Stimulated activated CD8-positive, alpha-beta memory T cell treated with anti-CD3 and anti-CD28 coated beads, Interleukin-4, amount 100 ng/mL, for 48 hours (primary cell): ENCODE data around the gene PCYT1A.
A peak's percentile ranks its signal among the peaks of the same experiment; 100 is the strongest.

ENCODE experiments used
- DNase-seq: peaks from one replicate; pipeline ENCODE4 v3.0.0-alpha.2; 2020

Gene PCYT1A

GRCh38 chr3:196235452-196236122 is 51.9 kb downstream of the PCYT1A start:
- no peak for DNase-seq

DNA sequence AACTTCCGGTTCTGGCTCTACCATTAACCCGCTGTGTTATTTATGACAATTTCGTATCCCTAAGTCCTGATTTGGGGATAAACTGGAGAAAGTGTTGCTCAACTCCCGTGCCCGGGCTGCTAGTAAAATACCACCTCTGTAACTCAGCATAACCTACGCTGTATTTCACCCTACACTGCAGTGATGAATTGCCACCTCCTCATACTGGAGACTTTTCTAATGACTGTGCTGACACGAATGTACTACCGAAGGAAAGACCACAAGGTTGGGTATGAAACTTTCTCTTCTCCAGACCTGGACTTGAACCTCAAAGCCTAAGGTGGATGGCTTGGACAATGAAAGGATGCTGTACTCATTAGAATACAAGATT is 54.7 kb downstream of the PCYT1A start:
- DNase-seq, result no peak

DNA sequence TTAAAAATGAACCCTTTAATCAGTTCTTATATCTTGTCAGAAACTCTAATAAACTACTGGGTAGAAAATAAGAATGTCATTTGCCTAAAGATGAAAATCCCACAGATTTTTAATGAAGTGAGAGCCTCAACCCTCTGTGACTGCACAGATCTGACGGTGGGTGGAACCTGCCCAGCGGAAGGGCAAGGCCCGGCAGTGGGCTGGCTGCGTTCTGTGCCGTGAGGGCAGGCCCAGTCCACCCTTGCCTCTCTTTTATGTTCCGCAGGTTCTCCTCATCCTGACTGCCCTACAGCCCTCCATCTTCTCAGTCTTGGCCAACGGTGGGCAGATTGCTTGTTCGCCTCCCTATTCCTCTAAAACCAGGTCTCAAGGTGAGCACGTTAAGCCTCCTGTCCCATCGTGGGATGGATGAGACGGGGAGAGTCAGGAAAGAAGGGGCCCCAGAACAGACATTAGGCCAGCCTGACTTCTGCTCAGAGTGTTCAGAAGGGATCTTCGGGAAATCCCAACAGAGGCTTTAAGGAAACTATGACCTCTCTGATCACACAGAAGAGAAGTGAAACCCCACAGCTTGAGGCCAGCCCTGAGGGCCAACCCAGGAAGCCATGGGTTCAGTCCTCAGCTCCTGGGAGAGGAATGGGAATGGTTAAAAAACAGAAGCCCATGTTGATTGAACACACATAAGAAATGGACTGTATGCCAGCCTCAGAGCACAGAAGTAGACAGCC is 55.2 kb downstream of the PCYT1A start:
- DNase-seq, result no peak

DNA sequence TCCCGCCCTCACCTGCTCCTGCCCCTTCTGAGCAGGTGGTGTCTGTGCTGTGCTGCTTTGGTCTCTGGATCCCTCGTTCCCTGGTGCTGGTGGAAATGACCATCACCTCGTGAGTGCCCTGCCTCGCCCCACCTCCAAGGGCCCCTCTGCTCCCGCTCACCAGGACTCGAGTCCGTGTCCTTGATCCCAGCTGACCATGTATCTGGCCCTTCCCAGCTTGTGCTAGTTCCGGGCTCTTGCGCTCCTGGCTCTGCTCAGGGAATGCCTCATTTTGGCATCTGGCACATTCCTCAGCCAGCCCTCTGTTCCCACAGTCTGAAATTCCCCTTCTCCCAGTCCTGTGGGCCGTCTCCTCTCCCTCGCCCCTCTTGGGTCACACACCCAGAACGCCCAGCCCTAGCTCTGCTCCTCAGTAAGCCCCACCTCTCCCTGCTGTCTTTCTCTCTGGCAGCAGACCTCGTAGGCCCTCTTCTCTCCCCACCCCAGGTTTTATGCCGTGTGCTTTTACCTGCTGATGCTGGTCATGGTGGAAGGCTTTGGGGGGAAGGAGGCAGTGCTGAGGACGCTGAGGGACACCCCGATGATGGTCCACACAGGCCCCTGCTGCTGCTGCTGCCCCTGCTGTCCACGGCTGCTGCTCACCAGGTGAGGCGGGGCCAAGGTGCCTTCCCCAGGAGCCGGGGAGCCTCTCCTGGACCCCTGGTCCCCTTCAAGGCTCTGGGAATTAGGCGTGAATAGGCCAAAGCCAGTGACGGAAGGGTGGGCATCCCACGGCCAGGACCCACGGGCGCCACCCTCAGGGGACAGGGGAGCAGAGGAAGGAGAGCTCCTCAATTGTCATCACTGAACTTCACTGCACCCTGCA is 59.7 kb downstream of the PCYT1A start:
- no peak for DNase-seq

- DNase-seq, result no peak
Observed at GRCh38 chr3:196227121-196227561, 60.4 kb downstream of the PCYT1A start.

GRCh38 chr3:196225763-196226364 is 61.7 kb downstream of the PCYT1A start:
- no peak for DNase-seq

DNA sequence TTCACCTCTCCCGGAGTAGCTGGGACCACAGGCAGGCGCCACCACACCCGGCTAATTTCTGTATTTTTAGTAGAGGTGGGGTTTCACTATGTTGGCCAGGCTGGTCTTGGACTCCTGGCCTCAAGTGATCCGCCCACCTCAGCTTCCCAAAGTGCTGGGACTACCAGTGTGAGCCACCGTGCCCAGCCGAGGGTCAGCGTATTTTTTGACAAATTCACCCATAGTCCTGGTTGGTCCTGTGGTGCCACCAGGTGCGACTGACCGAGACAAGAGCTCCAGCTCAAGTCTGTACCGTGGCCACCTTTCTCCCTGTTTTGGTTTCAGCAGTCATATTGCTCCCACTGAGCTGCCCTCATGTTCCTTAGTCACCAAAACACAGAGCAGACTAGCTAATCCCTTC is 62.4 kb downstream of the PCYT1A start:
- DNase-seq, result no peak

DNA sequence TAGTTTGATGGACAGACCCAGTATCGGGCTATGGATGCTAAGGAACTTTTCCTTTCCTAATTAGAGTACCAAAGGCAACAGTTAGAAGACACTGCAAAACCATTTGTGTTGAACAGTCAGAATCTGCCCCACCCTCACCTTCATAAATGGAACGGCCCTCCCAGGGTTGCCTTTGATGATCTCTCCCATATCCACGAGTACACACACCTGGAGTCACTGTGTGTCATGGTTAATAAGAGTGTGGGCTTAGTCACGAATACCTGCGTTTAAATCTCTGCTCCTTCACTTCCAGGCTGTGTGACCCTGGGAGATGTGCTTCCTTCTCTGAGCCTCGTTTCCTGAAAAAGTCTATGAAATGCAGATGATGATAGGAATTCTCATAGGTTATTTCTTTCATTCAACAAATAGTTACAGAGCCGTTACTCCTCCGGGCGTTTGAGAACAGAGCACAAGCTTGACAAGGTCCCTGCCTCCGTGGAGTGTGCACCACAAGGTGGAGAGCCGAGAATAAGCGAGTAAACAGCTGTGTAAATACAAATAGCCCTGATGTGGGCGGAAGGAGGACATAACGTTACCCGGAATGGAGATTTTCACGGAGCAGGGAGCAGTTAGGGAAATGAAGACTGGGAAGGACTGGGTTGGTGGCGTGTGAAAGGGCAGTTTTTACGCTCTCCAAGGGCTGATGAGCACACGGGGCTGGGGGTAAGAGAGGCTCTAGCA is 64.5 kb downstream of the PCYT1A start:
- DNase-seq, result no peak

DNA sequence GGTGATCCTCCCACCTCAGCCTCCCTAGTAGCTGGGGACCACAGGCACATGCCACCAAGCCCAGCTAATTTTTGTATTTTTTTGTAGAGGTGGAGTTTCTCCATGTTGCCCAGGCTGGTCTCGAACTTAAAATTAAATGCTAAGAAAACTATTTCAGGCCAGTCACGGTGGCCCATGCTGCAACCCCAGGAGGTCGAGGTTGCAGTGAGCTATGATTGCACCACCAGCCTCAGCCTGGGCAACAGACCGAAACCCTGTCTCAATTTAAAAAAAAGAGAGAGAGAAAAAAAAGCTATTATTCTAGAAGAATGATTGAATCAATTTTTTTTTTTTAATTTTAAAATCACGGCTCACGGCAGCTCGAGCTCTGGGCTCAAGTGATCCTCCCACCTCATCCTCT is 66.5 kb downstream of the PCYT1A start:
- no peak for DNase-seq

GRCh38 chr3:196220587-196220986 is 66.9 kb downstream of the PCYT1A start:
- no peak for DNase-seq

DNA sequence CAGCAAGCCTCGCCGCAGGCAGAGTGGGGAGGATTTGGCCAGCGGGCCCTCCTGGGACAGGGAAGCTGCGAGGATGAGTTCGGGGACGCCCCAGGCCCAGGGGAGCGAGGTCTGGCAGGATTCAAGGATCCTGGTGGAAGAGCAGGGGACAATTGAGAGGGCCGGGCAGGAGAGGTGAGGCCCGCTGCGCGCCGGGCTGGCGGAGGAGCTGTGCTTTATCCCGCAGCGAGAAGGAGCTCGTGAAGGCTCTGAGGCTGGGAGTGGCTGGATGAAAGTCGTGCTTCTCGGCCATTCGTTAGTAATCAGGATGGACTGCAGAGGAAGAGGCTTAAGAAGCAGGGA is 67.6 kb downstream of the PCYT1A start:
- no peak for DNase-seq

DNA sequence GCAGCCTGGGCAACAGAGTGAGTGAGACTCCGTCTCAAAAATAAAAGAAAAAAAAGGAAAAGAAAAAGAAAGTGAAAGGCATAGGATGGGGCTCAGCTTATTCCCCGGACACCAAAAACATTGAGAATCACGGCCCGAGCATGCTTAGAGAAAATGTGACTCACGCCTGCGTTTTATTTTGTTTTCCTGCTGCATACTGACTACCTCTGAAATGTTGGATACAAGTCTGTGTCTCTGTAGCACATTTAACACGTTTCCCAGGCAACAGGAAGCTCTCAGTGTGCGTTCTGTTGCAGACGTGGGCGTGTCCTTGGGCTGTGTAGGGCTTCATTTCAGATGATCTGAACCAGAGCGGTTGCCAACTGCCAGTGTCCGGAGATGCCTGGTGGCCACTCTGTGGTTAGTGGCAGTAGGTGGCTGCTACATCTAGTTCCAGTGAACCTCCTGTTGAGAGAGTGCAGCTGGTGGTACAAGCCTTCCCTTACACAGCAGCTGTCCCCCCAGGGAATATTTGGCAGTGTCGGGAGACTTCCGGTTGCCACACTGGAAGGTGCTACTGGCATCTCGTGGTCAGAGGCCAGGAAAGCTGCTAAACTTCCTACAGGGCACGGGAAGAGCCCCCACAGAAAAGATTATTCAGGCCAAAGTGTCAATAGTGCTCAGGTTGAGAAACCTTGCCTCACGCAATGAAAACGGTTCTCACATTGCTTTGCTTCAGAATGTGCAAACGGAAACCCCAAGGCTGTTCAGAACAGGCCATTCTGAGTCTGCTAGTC is 68.1 kb downstream of the PCYT1A start:
- peak; percentile 64 for DNase-seq

DNA sequence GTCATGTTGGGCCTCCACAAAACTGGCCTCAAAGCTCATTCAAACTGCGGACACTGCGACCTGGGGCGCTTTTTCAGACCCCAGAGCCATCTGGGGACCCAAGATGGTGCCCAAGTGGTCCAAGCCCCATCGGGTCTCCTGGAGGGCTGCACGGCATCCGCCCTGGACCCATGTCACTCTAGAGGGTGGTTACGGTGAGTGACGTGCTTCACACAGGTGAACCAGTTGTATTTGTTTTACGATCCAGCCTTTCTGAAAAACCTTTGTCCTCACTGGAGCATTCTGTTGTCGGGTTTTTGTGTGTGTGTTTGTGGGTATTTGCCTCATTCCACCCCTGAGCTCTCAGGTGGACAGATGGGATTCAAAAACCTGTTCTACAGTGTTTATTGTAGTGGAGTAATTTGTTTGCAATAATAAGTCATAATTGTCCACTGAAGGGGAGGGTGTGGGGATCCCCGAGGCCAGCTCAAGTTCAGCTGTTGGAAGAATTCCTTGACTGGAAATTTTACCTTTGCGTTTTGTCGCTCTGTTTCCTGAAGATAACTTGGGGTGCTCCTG is 69.3 kb downstream of the PCYT1A start:
- no peak for DNase-seq

DNA sequence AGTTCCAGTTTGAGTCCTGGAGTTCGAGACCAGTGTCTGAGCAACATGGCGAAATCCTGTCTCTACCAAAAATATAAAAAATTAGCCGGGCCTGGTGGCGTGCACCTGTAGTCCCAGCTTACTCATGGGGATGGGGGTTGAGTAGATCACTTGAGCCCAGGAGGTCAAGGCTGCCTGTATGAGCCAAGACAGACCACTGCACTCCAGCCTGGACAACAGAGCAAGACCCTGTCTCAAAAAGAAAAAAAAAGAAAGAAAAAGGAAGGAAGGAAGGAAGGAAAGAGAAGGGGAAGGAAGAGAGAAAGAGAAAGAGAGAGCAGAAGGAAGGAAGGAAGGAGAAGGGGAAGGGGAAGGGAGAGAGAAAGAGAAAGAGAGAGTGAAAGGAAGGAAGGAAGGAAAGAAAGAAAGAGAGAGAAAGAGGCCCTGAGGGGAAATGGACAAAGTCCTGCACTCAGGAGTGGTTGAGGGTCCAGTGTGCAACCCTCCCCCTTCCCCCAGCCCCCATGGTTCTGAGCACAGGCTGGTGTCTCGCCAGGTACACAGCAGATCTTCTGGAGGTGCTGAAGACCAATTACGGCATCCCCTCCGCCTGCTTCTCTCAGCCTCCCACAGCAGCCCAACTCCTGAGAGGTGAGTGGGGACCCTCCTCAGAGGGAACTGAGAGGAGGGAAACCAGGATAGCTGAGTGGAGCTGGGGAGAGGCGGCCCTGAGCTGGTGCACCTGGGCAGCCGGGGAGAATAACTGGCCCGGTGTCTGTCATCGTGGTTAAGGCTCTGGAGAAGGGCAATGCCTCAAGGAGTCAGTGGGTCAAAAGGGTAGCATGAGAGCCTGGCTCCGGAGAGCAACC is 70.0 kb downstream of the PCYT1A start:
- no peak for DNase-seq

DNA sequence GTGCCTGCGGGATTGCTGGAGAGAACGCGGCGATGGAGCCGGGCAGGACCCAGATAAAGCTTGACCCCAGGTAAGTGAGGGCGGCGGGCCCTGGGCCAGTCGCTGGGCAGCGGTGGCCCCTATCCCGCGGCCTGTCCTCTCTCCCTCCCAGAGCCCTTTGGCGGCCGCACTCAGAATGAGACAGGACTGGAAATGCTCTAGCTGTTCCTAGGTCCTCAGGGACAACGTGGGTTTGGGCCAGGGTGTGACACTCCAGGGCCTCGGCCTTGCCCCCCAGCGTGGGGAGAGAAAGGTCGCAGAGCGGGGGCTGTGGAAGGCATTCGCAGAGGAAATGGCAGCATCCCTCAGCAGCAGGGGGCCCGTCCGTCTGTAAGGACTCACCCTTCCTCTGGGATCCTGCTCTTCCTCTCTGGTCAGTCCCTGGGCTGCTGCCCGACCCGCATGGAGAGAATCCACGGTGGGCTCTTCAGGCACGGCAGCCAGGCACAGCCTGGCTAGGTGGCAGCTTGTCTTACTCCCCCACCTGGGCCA is 70.8 kb downstream of the PCYT1A start:
- DNase-seq, result no peak

DNA sequence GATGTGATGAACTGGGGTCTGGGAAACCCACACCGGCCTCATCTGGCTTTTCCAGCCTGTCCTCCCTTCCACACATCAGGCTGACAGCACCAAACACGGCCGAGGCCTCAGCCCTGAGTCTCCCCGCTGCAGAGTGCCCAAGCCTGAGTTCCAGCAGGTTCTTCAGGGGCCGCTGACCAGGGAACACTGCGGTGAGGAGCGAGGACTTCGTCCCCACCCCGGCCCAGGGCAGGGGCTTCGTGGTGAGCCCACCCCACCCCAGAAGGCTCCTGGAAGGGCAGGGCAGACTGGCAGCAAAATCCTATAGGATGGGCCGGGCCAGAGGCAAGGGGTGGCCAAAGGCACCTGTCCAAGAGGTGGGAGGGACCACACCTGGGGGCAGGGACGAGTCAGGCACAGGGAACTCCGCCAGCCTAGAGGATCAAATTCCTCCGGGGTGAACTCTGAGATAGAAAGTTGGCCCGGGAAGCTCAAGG is 71.4 kb downstream of the PCYT1A start, which contains the start of gene SLC51A:
Gene SLC51A (plus strand): TSS at position 446 of the 476 bp plus-strand sequence. CDS start 179 bp downstream, outside the sequence.
- DNase-seq, result no peak

GRCh38 chr3:196215493-196216020 is 72.0 kb downstream of the PCYT1A start:
- DNase-seq, result no peak

- DNase-seq, result no peak
Observed at GRCh38 chr3:196214783-196215441, 72.6 kb downstream of the PCYT1A start.
